Stimulated activated CD8-positive, alpha-beta memory T cell treated with anti-CD3 and anti-CD28 coated beads, Interleukin-12 subunit alpha, Interleukin-12 subunit beta, amount 100 ng/mL, for 24 hours (primary cell): ENCODE measurements around the gene RASGRF1.
"Not testable (repeated sequence)": the region's sequence is repeated elsewhere in the genome, so short reads cannot be mapped to it uniquely, and the experiment has no call there.

ENCODE experiments used
- DNase-seq: peaks from one replicate; pipeline ENCODE4 v3.0.0-alpha.2; 2020; ENCODE audit errors: extremely low read depth

The RASGRF1 gene

DNA sequence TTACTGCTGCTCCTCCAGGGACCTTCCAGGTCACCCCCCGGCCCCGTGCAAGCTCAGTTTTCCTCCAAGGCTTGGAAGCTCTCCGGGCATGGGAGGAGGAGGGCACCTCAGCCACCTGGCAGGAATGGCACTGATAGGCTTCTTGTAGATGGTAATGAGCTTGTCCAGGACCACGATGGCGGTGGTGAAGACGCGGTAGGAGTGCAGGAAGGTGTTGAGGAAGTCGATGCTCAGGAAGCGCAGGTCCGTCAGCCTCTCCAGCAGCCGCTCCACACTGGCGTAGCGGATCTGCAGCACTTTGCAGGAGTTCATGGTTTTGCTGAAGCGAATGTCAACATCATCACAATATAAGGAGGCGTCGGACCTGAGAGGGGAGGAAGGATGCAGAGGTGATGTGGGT, 84.5 kb downstream of the RASGRF1 start:
- DNase-seq: no peak

DNA sequence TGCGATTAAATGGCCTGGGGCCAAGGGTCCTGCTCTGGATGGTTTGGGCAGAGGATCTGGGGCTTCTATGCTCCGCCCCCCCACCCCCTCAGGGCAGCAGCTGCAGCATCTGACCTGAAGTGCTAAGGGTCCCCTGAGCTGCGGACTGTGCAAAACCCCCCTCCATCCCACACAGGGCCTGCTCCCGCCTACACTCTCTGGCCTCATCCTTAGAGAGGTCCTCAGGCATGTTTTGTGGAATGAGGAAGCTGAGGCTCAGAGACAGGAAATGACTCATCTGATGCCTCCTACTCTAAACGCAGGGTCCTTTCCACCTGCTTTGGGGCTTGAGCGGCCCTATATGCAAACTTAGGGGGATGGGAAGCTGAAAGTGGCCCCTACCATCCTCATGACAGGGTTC, 86.2 kb downstream of the RASGRF1 start:
- no peak for DNase-seq

DNA sequence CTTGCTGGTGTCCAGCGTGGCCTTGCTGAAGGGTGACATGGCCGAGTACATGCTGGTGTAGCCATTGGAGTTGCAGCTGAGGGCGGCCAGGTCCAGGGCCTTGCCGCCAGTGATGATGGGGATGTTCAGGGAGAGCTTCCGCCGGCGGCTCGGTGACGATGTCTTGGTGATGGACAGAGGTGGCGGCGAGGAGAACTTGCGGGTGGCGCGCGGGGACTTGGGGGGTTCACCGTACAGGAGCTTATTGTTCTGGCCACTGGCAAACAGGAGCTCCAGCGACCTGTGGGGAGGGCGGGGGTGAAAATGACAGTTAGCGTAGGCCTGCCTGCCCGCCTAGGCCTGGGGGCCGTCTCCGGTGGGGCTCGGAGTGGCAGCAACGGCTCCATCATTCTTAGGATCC, 86.7 kb downstream of the RASGRF1 start:
- DNase-seq: no peak

DNA sequence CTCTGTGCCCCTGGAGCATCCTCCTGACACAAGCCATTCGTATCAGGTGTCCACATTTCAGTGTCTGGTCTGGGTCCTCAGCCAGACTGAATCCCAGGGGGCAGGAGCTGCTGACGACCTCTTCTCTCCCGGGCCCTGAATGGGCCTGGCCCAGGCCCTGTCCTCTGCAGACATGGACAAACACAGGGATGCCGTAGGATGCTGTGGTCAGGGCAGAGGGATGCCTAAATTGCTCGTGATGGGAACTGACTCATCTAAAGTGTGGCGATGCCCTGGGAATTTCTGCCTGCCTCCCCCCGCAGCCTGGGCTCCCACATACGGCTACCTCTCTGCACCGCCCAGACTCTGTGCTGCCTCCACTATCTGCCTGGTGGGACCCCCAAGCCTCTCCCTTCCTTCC, 87.3 kb downstream of the RASGRF1 start:
- DNase-seq: no peak

DNA sequence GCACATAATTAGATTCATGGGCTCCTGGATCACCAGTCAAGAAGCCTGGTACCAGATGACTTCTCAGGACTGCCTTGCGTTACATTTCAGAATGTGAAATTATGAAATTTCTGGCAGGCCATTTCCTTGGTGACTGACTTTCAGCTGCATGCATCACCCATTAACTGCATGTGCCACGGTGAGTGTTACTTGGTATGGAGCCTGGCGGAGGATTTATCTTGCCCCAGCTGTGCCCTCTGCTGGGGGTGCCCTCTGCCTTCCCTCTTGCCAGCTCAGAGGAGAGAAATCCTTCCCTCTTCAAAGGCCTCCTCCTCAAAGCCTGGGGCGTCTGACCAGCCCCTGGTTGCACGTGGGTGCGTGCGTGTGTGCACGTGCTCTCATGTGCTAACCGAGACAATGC, 88.0 kb downstream of the RASGRF1 start:
- no peak for DNase-seq

DNA sequence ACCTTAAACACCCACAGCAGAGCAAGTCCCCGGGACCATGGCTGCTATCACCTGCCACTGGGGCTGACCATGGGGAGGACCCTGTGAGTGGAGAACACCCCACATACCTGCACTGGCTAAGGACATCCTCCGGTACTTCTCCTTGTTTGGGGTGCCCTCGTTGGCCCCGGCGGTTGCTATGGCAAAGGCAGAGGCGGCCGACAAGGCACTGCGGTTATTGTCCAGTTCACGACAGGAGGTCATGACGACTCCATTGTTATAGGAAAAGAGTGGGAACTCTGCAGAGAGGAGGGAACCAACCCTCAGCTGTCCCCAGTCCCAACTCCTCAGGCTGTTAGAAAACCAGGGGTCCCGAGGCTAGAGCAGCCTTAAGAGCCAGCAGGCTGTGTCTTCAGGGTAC, 90.9 kb downstream of the RASGRF1 start:
- DNase-seq: no peak

DNA sequence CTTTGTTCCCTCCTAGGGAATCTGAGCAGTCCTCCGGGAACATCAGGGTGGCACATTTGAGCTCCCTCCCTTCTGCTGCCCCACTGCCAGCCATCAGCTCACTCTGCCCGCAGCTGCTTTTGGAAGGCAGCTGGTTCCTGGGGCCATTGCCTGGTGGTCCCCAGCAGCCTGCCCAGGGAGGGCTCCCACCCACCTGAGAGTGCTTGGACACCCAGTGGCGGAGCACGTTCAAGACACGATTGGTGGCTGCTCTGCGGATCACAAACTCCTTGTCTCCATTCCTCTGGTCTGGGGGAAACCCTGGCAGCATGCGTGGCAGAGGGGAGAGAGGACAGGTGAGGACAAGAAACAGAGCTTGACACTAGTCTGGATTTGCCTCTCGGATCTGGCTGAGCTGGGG, 92.1 kb downstream of the RASGRF1 start:
- no peak for DNase-seq

DNA sequence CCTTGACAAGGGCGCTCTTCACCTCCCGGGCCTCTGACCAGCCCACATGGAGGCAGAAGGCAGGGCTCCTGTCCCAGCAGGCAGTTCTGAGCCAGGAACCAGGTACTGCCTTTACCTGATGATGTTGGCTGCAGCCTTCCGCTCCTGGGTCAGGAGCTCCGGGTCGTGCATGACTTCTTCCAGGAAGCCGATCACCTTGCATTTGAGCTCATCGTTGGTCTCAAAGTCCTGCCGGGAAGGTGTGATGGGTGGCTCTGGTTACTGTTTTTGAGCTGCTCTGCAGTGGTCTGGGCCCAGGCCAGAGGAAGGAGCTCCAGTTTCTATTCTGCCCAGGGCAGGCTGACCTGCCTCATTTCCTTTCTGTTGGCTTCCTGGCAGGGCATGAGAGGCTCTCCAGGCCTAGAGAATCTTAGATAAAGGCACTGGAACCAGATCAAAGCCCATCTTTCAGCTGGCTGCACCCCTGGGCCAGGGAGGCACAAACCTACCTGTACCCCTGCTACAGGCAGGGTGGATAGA, 92.5 kb downstream of the RASGRF1 start:
- no peak for DNase-seq

DNA sequence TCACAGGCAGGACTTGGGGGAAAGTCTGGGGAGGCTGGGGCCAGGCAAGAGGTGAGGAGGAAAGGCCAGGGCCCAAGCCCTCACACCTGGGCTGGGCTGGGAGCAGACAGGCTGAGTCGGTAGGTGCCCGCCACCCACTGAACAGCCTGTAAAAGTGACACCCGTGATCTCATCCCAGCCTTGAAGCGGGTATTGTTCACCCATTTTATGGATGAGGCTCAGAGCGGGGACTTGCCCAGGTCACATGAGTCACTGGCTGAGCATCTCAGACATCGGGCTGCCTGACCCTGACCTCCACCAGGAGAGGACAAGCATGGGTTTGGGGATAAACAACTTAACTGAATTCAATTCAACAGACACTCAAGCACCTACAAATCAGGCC, 93.7 kb downstream of the RASGRF1 start:
- no peak for DNase-seq

DNA sequence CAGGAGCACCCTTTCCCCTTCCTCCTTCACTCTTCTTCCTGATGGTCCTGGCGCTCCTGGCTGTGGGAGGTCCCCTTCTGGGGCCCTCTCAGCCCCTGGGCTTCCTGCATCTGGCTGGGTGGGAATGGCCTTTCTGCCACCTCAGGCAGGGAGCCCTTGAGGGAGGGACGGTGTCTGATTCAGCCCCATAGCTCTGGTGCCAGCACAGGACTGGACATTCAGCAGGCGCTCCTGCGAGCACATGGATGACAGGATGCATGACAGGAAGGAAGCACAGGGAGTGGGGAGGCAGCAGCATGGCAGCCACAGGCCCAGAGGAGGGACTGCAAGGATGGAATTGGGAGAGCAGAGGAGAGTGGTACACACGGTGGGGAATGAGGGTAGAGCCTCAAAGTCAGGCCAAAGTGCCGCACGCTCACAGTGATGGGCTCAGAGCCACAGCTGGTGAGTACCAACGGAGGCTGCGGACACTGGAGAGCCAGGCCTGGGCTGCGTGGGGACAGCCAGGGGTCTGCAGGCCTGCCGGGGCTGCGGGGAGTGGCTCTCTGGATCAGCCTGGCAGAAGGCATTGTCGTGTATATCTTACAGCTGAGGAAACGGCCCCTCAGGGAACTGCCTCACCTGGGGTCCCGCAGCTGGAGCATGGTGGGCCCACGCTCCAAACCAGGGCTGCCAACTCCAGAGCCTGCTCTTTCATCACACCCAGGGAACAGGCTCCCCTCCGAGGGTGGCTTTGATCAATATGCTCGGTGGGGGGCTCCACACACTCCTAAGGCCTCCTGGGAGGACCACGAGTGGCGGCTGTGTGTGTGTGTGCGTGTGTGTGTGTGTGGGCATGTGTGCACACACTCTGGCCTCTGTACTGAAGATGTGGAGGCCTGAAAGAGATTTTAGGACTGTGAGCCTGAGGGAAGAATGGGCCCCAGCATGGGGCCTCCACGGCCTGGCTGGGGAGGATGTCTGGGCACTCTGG, 94.4 kb downstream of the RASGRF1 start:
- DNase-seq: no peak

DNA sequence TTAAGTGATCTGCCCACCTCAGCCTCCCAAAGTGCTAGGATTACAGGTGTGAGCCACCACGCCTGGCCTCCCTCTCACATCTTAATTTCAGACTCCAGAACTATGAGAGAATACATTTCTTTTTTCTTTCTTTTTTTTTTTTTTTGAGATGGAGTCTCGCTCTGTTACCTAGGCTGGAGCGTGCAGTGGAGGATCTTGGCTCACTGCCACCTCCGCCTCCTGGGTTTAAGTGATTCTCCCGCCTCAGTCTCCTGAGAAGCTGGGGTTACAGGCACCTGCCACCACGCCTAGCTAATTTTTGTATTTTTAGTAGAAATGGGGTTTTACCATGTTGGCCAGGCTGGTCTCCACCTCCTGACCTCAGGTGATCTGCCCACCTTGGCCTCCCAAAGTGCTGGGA, 95.4 kb downstream of the RASGRF1 start:
- DNase-seq: not testable (repeated sequence)

DNA sequence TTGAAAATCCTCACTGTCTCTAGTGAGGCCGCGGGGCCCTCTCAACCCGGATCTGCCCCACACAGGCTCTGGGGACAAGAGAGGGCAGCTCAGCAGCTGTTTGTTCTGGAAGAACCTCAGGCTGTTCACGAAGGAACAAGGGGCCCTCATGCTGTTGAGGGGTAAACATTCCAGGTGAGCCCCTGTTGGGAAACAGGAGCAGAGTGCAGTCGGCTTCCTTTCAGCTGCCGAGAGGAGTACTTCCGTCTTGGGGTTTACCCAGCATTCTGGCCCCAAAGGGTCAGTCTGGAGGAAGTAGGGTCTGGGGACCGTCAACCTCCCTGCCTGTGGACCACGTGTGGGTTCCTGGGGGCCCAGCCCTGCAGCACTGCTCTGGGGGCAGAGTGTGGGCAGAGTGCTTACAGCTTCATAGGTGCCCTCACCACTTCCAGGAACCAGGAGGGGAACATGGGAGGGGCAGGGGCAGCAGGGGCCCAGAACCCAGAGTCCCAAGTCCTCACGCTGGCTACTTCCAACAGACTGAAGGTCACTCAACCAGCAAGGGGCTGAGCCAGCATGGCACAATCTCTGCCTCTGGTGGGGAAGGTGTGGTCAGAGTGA, 96.5 kb downstream of the RASGRF1 start:
- DNase-seq: no peak

DNA sequence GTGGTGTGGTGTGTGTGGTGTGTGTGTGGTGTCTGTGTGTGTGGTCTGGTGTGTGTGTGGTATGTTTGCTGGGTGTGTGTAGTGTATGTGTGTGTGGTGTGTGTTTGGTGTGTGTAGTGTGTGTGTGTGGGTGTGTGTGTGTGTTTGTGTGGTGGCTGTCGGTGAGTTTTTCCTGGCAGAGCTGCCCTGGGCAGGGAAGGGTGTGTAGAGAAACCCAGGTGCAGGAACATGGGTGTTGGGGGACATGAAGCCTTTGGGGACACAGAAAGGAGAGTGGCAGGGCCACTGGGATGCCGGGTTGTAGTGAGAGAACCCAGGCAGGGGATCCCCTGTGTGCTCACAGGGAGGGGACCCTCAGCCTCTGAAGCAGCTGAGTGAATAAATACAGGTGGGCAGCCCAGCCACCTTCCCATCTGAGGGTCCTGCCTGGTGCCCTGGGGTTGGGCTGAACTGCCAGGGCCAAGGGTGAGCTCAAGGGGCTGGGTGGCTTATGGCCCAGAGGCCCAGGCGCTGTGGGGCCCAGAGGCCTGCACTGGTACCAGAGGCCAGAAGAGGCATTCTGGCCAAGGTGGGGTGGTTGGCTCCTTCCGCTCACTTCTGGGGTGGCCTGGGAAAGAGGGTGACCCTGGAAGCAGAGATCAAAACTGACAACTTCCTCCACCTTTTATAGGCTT, 97.2 kb downstream of the RASGRF1 start:
- DNase-seq: no peak

DNA sequence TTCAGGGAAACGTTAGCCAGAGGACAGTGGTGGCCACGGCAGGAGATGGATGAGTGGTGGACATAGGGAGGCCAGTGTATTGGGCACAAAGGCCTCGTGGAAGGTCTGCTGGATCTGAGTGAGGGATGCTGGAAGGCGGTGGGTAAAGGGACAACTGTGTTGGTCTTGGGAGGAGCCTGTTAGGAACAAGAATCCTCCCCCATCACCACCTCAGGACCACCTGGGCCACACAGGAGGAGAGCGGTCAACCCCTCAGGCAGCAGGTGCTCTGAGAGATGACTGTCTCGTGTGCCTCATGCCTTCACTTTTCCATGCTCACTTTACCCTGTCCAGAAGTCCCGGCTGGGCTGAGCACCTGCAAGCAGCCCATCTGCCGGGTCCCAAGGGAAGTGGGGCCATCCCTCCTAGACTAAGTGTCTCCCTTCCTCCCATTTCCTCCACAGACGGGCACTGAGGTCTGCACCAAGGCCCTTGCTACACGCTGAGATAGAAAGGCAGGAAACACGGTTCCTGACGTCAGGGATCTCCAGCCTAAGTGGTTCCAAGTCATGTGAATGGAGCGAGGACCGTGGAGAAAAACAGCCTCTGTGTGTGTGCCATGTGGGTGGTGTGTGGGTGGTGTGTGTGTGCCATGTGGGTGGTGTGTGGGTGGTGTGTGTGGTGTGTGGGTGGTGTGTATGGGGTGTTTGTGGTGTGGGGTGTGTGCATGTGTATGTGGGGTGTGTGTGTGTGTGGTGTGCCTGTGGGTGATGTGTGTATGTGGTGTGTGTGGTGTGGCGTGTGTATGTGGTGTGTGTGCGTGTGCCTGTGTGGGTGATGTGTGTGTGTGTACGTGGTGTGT, 97.9 kb downstream of the RASGRF1 start:
- no peak for DNase-seq

DNA sequence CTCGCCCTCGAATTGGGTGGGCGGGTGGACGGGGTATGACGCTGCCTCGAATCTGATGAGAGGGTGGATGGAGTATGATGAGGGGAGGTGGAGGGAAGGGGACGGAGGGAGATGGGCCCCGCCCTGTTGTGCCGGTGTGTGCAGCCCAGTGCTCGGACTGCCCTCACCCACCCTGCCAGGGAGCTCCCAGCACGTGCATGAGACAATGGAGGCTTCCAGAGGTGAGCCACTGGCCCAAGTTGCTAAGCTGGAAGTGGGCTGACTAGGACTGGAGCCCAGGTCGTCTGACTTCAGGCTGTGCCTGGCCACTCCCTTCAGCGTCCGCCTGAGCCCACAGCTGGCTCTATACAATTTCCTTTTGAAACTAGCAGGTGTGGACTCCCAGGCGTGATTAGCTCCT, 98.7 kb downstream of the RASGRF1 start:
- DNase-seq: no peak

DNA sequence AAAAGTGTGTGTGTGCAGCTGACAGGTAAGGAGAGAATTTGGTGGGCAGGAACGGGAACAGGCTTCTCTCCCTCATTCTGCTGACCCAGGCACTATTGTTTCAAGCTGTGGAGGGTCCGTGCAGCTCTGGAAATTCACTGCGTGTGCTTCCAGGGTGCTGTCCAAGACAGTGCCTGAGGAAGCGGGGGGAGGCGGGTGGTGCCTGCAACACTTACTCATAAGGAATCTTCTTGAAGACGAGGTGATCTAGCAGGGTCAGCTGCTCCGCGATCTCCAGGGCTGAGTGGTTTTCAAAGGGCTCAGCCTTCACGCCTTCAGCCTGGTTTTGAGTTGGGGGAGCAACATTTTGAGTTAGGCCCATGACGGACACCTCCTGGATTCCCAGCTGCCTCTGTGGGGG, 99.1 kb downstream of the RASGRF1 start:
- DNase-seq: no peak

DNA sequence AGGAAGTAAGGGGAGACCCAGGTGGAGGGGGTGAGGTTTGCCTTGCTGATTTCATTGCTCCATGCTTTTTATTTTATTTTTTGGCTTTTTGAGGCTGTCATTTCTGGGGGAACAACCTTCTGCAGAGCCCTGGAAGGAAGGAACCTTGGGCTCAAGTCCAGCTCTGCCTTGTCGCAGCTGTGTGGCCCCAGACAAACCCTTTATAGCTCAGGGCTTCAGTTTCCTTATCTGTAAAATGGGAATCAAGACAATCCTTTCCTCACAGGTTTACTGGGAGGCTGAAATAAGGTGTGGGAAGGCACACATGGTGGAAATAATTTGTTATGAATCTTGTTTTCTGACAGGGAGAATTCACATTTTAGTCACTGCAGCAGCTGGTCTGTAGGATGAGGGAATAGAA, 100.3 kb downstream of the RASGRF1 start:
- no peak for DNase-seq

DNA sequence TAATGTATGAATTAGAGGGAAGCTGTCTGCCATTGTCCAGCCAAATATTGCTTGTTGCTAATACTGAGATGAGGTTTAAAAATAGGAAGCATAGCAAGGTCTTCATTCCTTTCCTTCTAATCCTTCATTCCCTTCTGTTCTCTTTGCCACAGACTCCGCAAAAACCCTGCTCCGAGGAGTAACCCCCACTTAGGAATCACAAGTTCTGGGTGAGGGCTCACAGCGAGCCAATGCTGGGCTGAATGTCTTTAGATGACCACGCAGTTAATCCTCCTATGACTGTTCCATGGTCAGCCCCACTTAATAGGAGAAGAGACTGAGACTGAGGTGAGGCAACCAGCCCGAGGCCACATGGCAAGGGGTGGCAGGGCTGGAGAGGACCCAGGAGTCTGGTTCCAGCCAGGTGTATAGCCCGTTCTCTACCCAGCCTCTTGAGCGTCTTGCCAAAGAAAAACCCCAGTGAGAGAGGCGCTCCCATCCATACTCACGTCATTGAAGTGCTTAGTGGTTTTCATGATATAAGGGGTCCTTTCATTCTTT, 100.8 kb downstream of the RASGRF1 start:
- no peak for DNase-seq

DNA sequence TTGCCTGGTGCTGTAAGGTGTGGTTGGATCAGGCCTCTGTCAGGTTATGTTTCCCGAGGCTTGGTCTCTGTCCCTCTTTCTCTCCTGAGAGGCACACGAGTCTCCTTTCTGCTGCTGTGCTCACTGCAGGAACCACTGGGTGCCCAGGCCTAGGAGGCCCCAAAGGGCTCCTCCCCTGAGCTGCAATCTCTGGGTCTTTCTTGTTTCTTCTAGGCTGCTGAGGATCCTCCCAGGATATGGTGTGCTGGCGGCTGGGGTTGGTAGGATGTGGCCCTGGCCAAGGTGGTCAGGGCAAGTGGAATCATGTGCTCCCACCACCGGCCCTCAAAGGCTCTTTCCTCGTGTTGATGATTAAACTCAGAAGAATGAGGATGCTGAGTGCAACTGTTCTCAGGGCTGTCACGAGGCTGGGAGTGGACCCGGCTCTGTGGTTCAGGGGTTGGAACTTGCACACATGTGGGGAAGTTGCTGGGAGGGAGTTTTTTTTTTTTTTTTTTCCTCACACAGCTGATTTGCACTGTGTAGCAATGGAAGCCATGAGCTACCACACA, 102.1 kb downstream of the RASGRF1 start:
- DNase-seq: no peak

DNA sequence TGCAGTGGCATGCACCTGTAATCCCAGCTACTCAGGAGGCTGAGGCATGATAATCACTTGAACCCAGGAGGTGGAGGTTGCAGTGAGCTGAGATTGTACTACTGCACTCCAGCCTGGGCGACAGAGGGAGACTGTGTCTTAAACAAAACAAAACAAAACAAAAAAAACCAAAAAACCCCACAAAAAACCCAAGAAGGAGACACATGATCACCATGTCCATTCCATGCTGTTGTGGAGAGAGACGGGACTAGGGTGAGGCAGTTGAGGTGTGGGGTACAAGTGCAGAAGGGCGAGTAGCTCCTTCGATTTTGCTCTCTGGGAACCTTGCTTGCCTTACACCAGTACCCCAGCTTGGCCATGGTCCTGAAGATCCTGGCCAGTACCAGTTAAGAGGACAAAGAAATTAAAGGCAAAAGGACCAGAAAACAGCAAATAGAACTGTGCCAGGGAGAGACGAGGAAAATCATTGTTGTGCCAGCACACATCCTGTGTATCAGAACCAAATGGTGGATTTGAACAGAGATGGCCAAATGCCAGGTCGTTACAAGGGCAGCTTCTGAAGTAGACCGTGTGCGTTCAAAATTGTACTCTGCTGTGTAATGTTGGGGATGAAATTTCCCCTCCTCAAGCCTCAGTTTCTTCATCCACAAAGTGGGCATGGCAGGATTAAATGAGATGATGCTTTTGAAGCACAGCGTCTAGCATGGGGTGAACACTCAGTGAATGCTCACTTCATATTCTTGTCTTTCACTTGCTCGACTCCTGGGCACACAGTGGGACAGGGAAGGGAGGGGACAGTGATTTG, 102.8 kb downstream of the RASGRF1 start:
- no peak for DNase-seq
